Hepatocyte (in vitro differentiated cells): ENCODE data around the gene HEMK1.

Source experiments
- CTCF ChIP-seq: fragments of 200-600 bp; sonication (generic); IDR thresholded peaks from 2 replicates; pipeline ENCODE4 v1.5.1; 2016; ENCODE audit warnings: antibody characterized with exemption, mild to moderate bottlenecking; ENCODE audit not compliant: poor library complexity
- EZH2 ChIP-seq: fragments of 200-600 bp; sonication (generic); IDR thresholded peaks from 2 replicates; pipeline ENCODE4 v1.6.1; 2016; ENCODE audit warnings: antibody characterized with exemption, mild to moderate bottlenecking, borderline replicate concordance
- EZH2phosphoT487 ChIP-seq: fragments of 200-600 bp; sonication (generic); IDR thresholded peaks from one replicate; pipeline ENCODE4 v1.6.1; 2018; ENCODE audit warnings: antibody characterized with exemption, mild to moderate bottlenecking, low read depth, moderate library complexity; ENCODE audit not compliant: unreplicated experiment, severe bottlenecking

- no peak for TF ChIP-seq CTCF
- TF ChIP-seq EZH2 = no peak
- TF ChIP-seq EZH2phosphoT487 = no peak
These were observed 16.8 kb downstream of the HEMK1 start for GRCh38 chr3:50585919-50586762.
